ENCODE measurements around the gene CYB5B. TPM values are rescaled to one million over a fixed set of nuclear protein-coding genes. Genes with fewer than 3 reads are reported as not detected.
A peak's percentile ranks its signal among the peaks of the same experiment; 100 is the strongest.

Gene CYB5B
- total RNA-seq, 1 experiment from 2014 or later: 355 TPM

GRCh38 chr16:69378036-69378435, 46.4 kb upstream of the CYB5B start:
- Mint-ChIP-seq H3K4me3 (ENCODE audit: unreplicated experiment) (no peak overlapping the region), H3K27me3 (ENCODE audit: insufficient read depth, unreplicated experiment) (no peaks in the 10 kb centered on the region), H3K4me1 (ENCODE audit: low read depth, unreplicated experiment) (peaks cover 12% of the 10 kb centered on the region), H3K27ac (ENCODE audit: unreplicated experiment) (peak overlapping the region; percentile 15), H3K9me3 (ENCODE audit: unreplicated experiment) (no peaks in the 10 kb centered on the region), H3K36me3 (ENCODE audit: insufficient read depth, unreplicated experiment) (peaks cover 63% of the 10 kb centered on the region)
- TF ChIP-seq CTCF (IDR thresholded peaks at IDR 0.05; ENCODE audit: insufficient read depth in 1 of 2, low read depth in 1 of 2, low read length in 1 of 2, severe bottlenecking in 1 of 2, unreplicated experiment in 1 of 2): no peak
- BruUV-seq (replicated peaks): no TSS peak
- Histone ChIP-seq H3K4me1 (peaks cover 13% of the 10 kb centered on the region), H3K9me3 (no peaks in the 10 kb centered on the region), H3K27me3 (replicated peaks; ENCODE audit: control insufficient read depth, insufficient read depth, low read length) (no peaks in the 10 kb centered on the region), H3K4me3 (ENCODE audit: low read depth, low read length) (no peak overlapping the region), H3K36me3 (ENCODE audit: control insufficient read depth, insufficient read depth, low read length) (peaks cover 5% of the 10 kb centered on the region; the same call in 1 of the 2 replicates)
- DNase-seq: no peak
- intact Hi-C loops (cut with micrococcal nuclease; ENCODE audit: unreplicated experiment): no loop called here
- ChIA-PET CTCF (no interaction called here), POLR2A (interaction anchor here (0.6 kb wide), 2 partner anchors 31 to 275 kb away, joined by 4 to 5 read pairs; no protein-coding TSS in a partner anchor)

GRCh38 chr16:69378760-69379159, 45.7 kb upstream of the CYB5B start:
- intact Hi-C loops (cut with micrococcal nuclease; ENCODE audit: unreplicated experiment): no loop called here
- no TSS peak for BruUV-seq (replicated peaks)
- TF ChIP-seq CTCF (IDR thresholded peaks at IDR 0.05; ENCODE audit: insufficient read depth in 1 of 2, low read depth in 1 of 2, low read length in 1 of 2, severe bottlenecking in 1 of 2, unreplicated experiment in 1 of 2): no peak
- ChIA-PET POLR2A (interaction anchor here (0.6 kb wide), 1 partner anchor 32 kb away, joined by 4 read pairs; no protein-coding TSS in a partner anchor), CTCF (no interaction called here)
- Histone ChIP-seq H3K4me3 (ENCODE audit: low read depth, low read length) (no peak overlapping the region), H3K36me3 (ENCODE audit: control insufficient read depth, insufficient read depth, low read length) (peaks cover 5% of the 10 kb centered on the region; the same call in 1 of the 2 replicates), H3K27me3 (replicated peaks; ENCODE audit: control insufficient read depth, insufficient read depth, low read length) (no peaks in the 10 kb centered on the region), H3K4me1 (peaks cover 6% of the 10 kb centered on the region), H3K9me3 (no peaks in the 10 kb centered on the region)
- Mint-ChIP-seq H3K4me1 (ENCODE audit: low read depth, unreplicated experiment) (peaks cover 12% of the 10 kb centered on the region), H3K36me3 (ENCODE audit: insufficient read depth, unreplicated experiment) (peaks cover 70% of the 10 kb centered on the region), H3K9me3 (ENCODE audit: unreplicated experiment) (no peaks in the 10 kb centered on the region), H3K4me3 (ENCODE audit: unreplicated experiment) (no peak overlapping the region), H3K27me3 (ENCODE audit: insufficient read depth, unreplicated experiment) (no peaks in the 10 kb centered on the region), H3K27ac (ENCODE audit: unreplicated experiment) (no peak overlapping the region)
- no peak for DNase-seq

GRCh38 chr16:69381231-69381630, 43.2 kb upstream of the CYB5B start:
- Mint-ChIP-seq H3K36me3 (ENCODE audit: insufficient read depth, unreplicated experiment) (peaks cover 93% of the 10 kb centered on the region), H3K9me3 (ENCODE audit: unreplicated experiment) (no peaks in the 10 kb centered on the region), H3K4me1 (ENCODE audit: low read depth, unreplicated experiment) (peaks cover 19% of the 10 kb centered on the region), H3K4me3 (ENCODE audit: unreplicated experiment) (no peak overlapping the region), H3K27me3 (ENCODE audit: insufficient read depth, unreplicated experiment) (no peaks in the 10 kb centered on the region), H3K27ac (ENCODE audit: unreplicated experiment) (no peak overlapping the region)
- H3K36me3 ChIP-seq (ENCODE audit: control insufficient read depth, insufficient read depth, low read length): peaks cover 5% of the 10 kb centered on the region; the same call in 1 of the 2 replicates
- H3K4me3 ChIP-seq (ENCODE audit: low read depth, low read length): no peak overlapping the region
- DNase-seq: no peak
- intact Hi-C loops (cut with micrococcal nuclease; ENCODE audit: unreplicated experiment): no loop called here
- no peaks in the 10 kb centered on the region for H3K9me3 ChIP-seq
- no peaks in the 10 kb centered on the region for H3K27me3 ChIP-seq (replicated peaks; ENCODE audit: control insufficient read depth, insufficient read depth, low read length)
- CTCF ChIA-PET: no interaction called here
- no TSS peak for BruUV-seq (replicated peaks)
- H3K4me1 ChIP-seq: peaks cover 8% of the 10 kb centered on the region
- POLR2A ChIA-PET: no interaction called here
- TF ChIP-seq CTCF (IDR thresholded peaks at IDR 0.05; ENCODE audit: insufficient read depth in 1 of 2, low read depth in 1 of 2, low read length in 1 of 2, severe bottlenecking in 1 of 2, unreplicated experiment in 1 of 2): no peak
